Neural progenitor cell (in vitro differentiated cells): Measurements from ENCODE around the gene GABRD. TPM values are rescaled to one million over a fixed set of nuclear protein-coding genes. Genes with fewer than 3 reads are reported as not detected.

ENCODE experiments used
- DNase-seq: peaks from one replicate; pipeline ENCODE4 v3.0.0-alpha.2; 2016; ENCODE audit warnings: low spot score
- H2AFZ ChIP-seq: fragments of 200-600 bp; sonication (generic); replicated peaks from 2 replicates; pipeline ENCODE4 v1.6.1; 2016; ENCODE audit warnings: antibody characterized with exemption
- H3F3A ChIP-seq: fragments of 200-600 bp; sonication (generic); 2 replicates; pipeline ENCODE4 v1.6.1; 2016; ENCODE audit warnings: antibody characterized with exemption, low read depth
- H3K27ac ChIP-seq: fragments of 200-600 bp; sonication (generic); 2 replicates; pipeline ENCODE4 v1.5.1; 2016; ENCODE audit warnings: mild to moderate bottlenecking
- H3K27me3 ChIP-seq: fragments of 200-600 bp; sonication (generic); 2 replicates; pipeline ENCODE4 v1.6.1; 2016; ENCODE audit warnings: mild to moderate bottlenecking, moderate library complexity
- H3K36me3 ChIP-seq: fragments of 200-600 bp; sonication (generic); 2 replicates; pipeline ENCODE4 v1.5.1; 2016
- H3K4me1 ChIP-seq: fragments of 200-600 bp; sonication (generic); 2 replicates; pipeline ENCODE4 v1.6.1; 2016; ENCODE audit warnings: mixed run types
- H3K4me2 ChIP-seq: fragments of 200-600 bp; sonication (generic); 2 replicates; pipeline ENCODE4 v1.6.1; 2016
- H3K4me3 ChIP-seq: fragments of 200-600 bp; sonication (generic); 2 replicates; pipeline ENCODE4 v1.5.1; 2016
- H3K79me2 ChIP-seq: fragments of 200-600 bp; sonication (generic); 2 replicates; pipeline ENCODE4 v1.6.1; 2016; ENCODE audit warnings: low read depth
- H3K9ac ChIP-seq: fragments of 200-600 bp; sonication (generic); 2 replicates; pipeline ENCODE4 v1.6.1; 2016
- H3K9me3 ChIP-seq: fragments of 200-600 bp; sonication (generic); 2 replicates; pipeline ENCODE4 v1.5.1; 2016; ENCODE audit warnings: low read depth
- H4K20me1 ChIP-seq: fragments of 200-600 bp; sonication (generic); 2 replicates; pipeline ENCODE4 v1.6.1; 2016; ENCODE audit warnings: low read depth
- H3K27ac Mint-ChIP-seq: 3 replicates; pipeline ENCODE4 v1.8.0; 2021; ENCODE audit warnings: mixed read lengths
- H3K27me3 Mint-ChIP-seq: 2 replicates; pipeline ENCODE4 v1.8.0; 2022; ENCODE audit warnings: low read depth, mild to moderate bottlenecking, inconsistent platforms, moderate library complexity, mixed read lengths; ENCODE audit not compliant: insufficient read depth
- H3K36me3 Mint-ChIP-seq: 3 replicates; pipeline ENCODE4 v1.8.0; 2021; ENCODE audit warnings: mixed read lengths
- H3K4me1 Mint-ChIP-seq: 3 replicates; pipeline ENCODE4 v1.8.0; 2021; ENCODE audit warnings: mixed read lengths
- H3K4me3 Mint-ChIP-seq: 3 replicates; pipeline ENCODE4 v1.8.0; 2021; ENCODE audit warnings: mild to moderate bottlenecking, moderate library complexity, mixed read lengths
- H3K9me3 Mint-ChIP-seq: 3 replicates; pipeline ENCODE4 v1.8.0; 2020; ENCODE audit warnings: mixed read lengths
- EZH2 ChIP-seq: fragments of 200-600 bp; sonication (generic); IDR thresholded peaks from 2 replicates; pipeline ENCODE4 v1.6.1; 2017; ENCODE audit warnings: antibody characterized with exemption, mild to moderate bottlenecking, moderate library complexity
- EZH2phosphoT487 ChIP-seq: fragments of 200-600 bp; sonication (generic); IDR thresholded peaks from 2 replicates; pipeline ENCODE4 v1.6.1; 2017; ENCODE audit warnings: antibody characterized with exemption
- total RNA-seq: library from RNA; depleted of rRNA; stranded (reverse); fragments of >200 nt; gene quantifications from 2 replicates; pipeline ENCODE4 v1.2.3, GENCODE V29; 2015; ENCODE audit warnings: low replicate concordance
- TF ChIP-seq, protein P1 (sequence below): fragments of 200-600 bp; sonication (generic); IDR thresholded peaks from 2 replicates; pipeline ENCODE4 v1.5.1; 2017; ENCODE audit warnings: antibody characterized with exemption, mild to moderate bottlenecking

GABRD gene
- total RNA-seq, 1 donor from 2014 or later: 0.45 TPM

DNA sequence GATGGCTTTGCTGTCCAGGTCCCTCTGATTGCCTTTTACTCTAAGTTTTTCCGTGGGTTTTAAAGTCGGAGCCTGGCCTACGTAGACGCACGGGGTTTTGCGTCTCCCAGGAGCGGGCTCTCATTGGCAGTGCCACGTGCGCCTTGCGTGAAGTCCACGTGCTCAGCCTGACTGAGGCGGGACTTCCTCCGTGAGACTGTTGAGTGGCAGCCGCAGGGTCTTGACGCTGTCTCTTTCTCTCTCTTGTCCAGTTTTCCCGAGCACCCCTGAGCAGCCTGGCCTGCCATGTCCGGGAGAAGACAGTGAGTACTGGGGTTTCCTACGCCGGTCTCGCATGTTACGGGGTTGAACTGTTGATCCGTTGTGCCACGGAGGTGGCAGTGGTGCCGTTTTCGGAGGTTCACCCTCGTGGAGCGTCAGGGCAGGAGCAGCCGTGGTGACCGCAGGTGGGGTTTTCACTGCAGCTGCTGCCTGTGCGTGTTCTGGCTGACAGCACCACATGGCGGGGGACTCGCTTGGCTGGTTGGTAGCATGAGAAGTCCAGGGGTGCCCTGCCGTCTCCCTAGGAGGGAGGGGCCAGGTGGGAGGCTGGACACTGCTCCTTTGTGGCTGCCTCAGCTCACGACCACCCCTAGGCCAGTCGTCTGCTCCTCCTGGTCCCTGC, 40.3 kb downstream of the GABRD start:
- H3K4me3 Mint-ChIP-seq: no peak overlapping the region
- no peak for DNase-seq
- H3K27me3 Mint-ChIP-seq: peaks cover 2% of the 10 kb centered on the region
- Histone ChIP-seq H3K9ac (no peak overlapping the region), H3K27ac (no peak overlapping the region), H4K20me1 (peaks cover 14% of the 10 kb centered on the region), H3F3A (no peaks in the 10 kb centered on the region), H3K4me3 (no peak overlapping the region), H3K4me1 (no peaks in the 10 kb centered on the region), H3K27me3 (no peaks in the 10 kb centered on the region), H3K4me2 (no peak overlapping the region), H2AFZ (no peak overlapping the region), H3K36me3 (peaks cover 5% of the 10 kb centered on the region), H3K79me2 (peaks cover 3% of the 10 kb centered on the region), H3K9me3 (no peaks in the 10 kb centered on the region)
- no peaks in the 10 kb centered on the region for H3K4me1 Mint-ChIP-seq
- H3K36me3 Mint-ChIP-seq: peaks cover 7% of the 10 kb centered on the region
- TF ChIP-seq EZH2phosphoT487: no peak
- TF ChIP-seq, protein P1, sequence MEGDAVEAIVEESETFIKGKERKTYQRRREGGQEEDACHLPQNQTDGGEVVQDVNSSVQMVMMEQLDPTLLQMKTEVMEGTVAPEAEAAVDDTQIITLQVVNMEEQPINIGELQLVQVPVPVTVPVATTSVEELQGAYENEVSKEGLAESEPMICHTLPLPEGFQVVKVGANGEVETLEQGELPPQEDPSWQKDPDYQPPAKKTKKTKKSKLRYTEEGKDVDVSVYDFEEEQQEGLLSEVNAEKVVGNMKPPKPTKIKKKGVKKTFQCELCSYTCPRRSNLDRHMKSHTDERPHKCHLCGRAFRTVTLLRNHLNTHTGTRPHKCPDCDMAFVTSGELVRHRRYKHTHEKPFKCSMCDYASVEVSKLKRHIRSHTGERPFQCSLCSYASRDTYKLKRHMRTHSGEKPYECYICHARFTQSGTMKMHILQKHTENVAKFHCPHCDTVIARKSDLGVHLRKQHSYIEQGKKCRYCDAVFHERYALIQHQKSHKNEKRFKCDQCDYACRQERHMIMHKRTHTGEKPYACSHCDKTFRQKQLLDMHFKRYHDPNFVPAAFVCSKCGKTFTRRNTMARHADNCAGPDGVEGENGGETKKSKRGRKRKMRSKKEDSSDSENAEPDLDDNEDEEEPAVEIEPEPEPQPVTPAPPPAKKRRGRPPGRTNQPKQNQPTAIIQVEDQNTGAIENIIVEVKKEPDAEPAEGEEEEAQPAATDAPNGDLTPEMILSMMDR: no peak
- H3K27ac Mint-ChIP-seq: no peak overlapping the region
- H3K9me3 Mint-ChIP-seq: peaks cover 10% of the 10 kb centered on the region

DNA sequence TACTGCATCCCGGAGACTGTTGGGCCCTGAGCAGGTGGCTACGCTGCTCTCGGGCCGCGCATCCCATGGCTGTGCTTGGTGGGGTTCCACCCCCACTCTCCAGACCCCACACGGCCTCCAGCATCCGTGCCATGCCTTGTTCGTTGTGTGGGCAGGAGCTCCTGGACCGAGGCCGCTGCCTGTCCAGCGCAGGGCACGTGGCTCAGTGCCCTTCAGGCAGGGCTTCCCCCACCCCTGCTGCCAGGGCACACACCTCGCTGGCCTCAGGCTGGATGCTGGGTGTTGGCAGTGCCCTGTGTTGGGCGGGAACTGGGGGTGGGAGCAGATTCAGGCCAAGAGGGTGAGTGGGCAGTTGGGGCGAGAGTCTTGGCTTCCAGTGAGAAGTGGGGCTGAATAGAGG, 40.9 kb downstream of the GABRD start:
- peaks cover 10% of the 10 kb centered on the region for H3K36me3 Mint-ChIP-seq

DNA sequence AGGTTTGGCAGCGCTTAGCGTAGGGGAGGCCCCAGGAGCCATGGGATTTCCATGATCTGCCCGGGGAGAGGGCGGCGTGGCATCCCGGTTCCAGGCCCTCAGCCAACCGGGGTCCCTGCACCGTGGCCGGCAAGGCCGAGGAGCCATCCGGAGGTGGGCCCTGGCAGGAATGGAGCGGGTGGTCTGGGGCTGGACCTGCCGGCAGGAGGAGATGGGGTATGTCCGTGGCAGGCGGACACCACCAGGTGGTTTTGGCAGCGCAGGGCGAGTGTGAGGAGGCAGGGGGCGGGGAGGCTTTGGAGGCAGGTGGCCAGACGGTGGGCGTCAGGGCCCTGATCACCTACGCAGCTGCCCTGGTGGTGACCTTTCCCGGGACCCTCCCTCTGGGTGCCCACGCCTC, 41.4 kb downstream of the GABRD start:
- Mint-ChIP-seq H3K4me3 (no peak overlapping the region), H3K9me3 (peaks cover 17% of the 10 kb centered on the region), H3K27ac (no peak overlapping the region), H3K4me1 (no peaks in the 10 kb centered on the region), H3K27me3 (no peaks in the 10 kb centered on the region), H3K36me3 (peaks cover 10% of the 10 kb centered on the region)
- no peak overlapping the region for H3K4me2 ChIP-seq
- TF ChIP-seq EZH2 (no peak), EZH2phosphoT487 (no peak)
- TF ChIP-seq, protein P1: no peak
- H3K27ac ChIP-seq: no peak overlapping the region
- H3K79me2 ChIP-seq: peaks cover 8% of the 10 kb centered on the region
- no peak for DNase-seq
- no peak overlapping the region for H3K4me3 ChIP-seq
- no peak overlapping the region for H3K9ac ChIP-seq
- no peaks in the 10 kb centered on the region for H3F3A ChIP-seq
- H3K9me3 ChIP-seq: no peaks in the 10 kb centered on the region
- H4K20me1 ChIP-seq: peaks cover 9% of the 10 kb centered on the region
- H3K27me3 ChIP-seq: no peaks in the 10 kb centered on the region
- H3K36me3 ChIP-seq: peaks cover 7% of the 10 kb centered on the region
- H2AFZ ChIP-seq: no peak overlapping the region
- no peaks in the 10 kb centered on the region for H3K4me1 ChIP-seq

More for the DNA sequence above, 40.9 kb downstream of the GABRD start:
- H3K4me1 ChIP-seq: no peaks in the 10 kb centered on the region
- no peak overlapping the region for H3K4me2 ChIP-seq
- H3K9ac ChIP-seq: no peak overlapping the region
- TF ChIP-seq EZH2: no peak
- TF ChIP-seq, protein P1: no peak
- TF ChIP-seq EZH2phosphoT487: no peak
- no peaks in the 10 kb centered on the region for H3K4me1 Mint-ChIP-seq
- H3K9me3 Mint-ChIP-seq: peaks cover 14% of the 10 kb centered on the region
- no peak overlapping the region for H3K4me3 ChIP-seq
- H3K36me3 ChIP-seq: peaks cover 7% of the 10 kb centered on the region
- H3K9me3 ChIP-seq: no peaks in the 10 kb centered on the region
- H3K4me3 Mint-ChIP-seq: no peak overlapping the region
- peaks cover 6% of the 10 kb centered on the region for H3K79me2 ChIP-seq
- H3K27ac ChIP-seq: no peak overlapping the region
- H4K20me1 ChIP-seq: peaks cover 11% of the 10 kb centered on the region
- peaks cover under 1% of the 10 kb centered on the region for H3K27me3 Mint-ChIP-seq
- H3F3A ChIP-seq: no peaks in the 10 kb centered on the region
- no peak overlapping the region for H3K27ac Mint-ChIP-seq
- H3K27me3 ChIP-seq: no peaks in the 10 kb centered on the region
- DNase-seq: no peak
- H2AFZ ChIP-seq: no peak overlapping the region
